NCI-H187 treated with DMSO at 0.1 percent for 48 hours (cell line): ENCODE results near the gene TXNDC17.
"Not testable (repeated sequence)": the region's sequence is repeated elsewhere in the genome, so short reads cannot be mapped to it uniquely, and the experiment has no call there.

ENCODE experiments used
- DNase-seq: peaks from one replicate; lab custom pipeline; 2025; lab: John Stamatoyannopoulos, UW

Gene TXNDC17

GRCh38 chr17:6640536-6641246 lies at the start of gene TXNDC17, which contains the start of gene KIAA0753:
Gene TXNDC17, plus strand, starts transcription at chr17:6641060. Its CDS starts 23 bp downstream, at chr17:6641083.
Gene KIAA0753, minus strand, starts transcription at chr17:6640711. Its CDS starts 5,608 bp downstream, at chr17:6635103.
- DNase-seq = no peak

DNA sequence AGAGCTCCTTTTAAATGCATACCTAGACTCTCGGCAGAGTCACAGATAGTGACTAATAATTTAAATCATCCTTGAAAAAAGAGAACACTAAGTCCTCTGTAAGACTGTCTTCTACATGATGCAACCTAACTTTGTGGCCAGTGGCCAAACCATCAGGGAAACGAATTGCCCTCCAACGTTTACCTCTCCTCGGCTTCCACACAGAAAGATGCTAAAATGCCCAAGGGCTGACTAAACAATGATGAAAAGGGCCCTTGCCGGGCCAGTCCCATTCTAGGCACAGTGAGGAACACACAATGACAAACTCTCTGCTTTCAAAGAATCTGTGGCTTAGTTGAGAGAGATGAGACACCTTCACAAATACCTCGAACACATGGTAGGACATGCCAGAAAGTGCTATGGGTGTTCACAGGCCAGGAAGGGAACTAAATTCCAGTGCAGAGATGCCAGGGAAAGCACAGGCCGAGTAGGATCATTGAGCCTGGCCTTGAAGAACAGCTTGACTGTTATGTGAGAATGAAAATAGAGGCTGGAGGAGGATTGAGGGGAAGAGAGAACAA lies 49.2 kb upstream of the TXNDC17 start:
- no peak for DNase-seq

DNA sequence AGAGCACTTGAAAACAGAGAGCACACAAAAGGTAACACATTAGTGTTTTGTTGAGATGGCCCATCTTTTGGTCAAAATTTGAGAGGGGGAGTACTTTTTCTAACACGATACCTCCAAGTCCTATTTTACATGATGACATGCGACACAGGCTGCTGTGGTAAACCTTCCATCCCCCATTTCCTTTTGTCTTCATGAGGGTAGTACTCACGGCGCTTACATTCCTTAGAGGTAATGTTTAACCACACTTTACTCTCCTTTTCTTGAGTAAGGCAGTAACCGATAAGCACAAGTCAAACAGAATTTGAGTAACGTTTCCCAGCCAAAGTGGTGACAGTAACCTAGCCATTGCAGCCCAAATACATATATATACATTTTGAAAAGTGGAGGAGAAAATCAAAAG lies 48.7 kb upstream of the TXNDC17 start:
- DNase-seq = no peak

DNA sequence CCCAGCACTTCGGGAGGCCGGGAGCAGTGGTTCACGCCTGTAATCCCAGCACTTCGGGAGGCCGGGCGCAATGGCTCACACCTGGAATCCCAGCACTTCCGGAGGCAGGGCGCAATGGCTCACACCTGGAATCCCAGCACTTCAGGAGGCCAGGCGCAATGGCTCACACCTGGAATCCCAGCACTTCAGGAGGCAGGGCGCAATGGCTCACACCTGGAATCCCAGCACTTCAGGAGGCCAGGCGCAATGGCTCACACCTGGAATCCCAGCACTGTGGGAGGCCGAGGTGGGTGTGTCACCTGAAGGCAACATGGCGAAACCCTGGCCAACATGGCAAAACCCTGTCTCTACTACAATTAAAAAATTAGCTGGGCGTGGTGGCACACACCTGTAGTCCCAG lies 47.5 kb upstream of the TXNDC17 start:
- DNase-seq = not testable (repeated sequence)

DNA sequence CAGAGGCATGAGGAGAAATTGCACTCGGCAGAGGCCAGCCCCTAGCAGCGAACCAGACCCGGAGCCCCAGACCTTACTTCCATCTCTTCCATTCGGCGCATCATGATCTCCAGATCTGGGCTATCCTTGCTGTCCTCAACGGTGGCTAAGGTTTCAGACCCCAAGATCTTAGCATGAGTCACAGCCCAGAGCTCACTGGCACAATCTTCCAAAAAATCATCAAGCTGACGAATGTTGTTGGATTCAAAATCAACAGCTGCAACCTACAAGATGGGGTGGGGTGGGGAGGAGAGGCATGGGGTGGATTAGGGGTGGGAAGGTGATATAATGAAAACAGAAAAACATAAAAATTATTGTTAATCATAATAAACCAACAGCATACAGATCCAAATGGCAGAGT lies 44.8 kb upstream of the TXNDC17 start:
- DNase-seq = no peak

DNA sequence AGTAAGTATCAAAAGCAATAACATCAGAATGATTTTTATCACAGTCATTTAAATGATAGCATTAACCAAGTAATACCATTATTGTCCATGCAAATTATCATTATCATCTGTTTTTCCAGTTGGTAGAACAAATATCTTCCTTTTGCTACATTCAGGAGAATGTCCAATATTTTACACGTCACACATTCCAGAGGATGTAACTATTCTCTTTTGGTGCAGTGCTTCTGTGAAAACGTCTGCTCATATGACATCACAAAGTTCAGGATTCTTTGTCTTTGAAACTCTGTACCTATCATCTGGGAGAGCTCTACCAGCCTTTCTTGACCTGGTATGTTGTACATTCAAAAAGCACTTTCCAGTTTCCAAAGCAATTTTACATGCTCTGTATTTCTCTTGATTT lies 44.3 kb upstream of the TXNDC17 start:
- DNase-seq = no peak

DNA sequence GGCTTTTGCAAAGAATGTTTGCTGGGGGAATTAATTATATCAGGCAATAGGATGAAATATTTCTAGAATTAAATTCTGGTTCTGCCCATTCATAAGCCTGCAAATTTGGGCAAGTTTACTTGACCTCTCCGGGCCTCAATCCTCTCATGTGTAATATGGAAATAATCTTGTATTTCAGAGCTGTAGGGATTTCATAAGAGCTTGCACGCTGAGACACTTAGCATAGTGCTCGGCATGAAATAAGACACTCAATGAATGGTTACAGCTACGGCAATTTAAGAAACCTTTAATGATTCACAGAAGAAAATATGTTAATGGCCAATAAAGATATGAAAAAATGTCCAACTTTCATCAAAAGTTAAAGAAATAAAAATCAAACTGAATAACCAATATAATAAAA lies 43.9 kb upstream of the TXNDC17 start:
- no peak for DNase-seq

GRCh38 chr17:6597727-6598126 lies 43.1 kb upstream of the TXNDC17 start:
- DNase-seq = no peak

DNA sequence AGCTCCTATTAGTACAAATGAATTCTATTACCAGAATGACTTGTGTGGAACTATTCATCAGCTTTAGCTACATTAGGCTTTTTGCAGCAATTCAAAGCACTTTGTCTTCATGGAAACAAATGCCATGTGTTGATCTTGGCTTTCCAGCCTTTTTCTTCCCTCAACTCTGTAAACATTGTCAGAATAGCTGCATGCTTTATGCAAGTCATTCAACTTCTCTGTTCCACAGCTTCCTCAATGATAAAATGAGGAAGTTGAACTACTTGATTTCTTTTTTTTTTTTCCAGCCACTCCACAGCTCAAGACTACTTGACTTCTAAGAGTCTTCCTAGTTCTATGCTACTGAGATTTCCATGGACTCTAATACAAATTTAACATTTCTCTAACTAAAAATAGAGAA lies 41.5 kb upstream of the TXNDC17 start:
- DNase-seq = no peak

DNA sequence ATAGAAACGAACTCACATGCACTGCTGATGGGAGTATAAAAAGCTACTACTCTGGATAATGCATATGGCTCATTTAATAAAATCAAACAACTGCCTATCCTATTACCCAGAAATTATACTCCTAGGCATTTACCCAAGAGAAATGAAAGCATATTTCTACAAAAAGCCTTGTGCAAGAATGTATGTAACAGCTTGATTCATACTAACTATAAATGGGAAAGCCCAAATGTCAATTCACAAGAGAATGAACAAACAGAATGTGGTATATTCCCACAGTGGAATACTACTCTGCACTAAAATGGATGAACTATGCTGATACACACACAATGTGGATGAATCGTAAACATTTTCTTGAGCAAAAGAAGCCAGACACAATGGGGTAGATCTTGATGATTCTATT lies 38.7 kb upstream of the TXNDC17 start:
- no peak for DNase-seq

DNA sequence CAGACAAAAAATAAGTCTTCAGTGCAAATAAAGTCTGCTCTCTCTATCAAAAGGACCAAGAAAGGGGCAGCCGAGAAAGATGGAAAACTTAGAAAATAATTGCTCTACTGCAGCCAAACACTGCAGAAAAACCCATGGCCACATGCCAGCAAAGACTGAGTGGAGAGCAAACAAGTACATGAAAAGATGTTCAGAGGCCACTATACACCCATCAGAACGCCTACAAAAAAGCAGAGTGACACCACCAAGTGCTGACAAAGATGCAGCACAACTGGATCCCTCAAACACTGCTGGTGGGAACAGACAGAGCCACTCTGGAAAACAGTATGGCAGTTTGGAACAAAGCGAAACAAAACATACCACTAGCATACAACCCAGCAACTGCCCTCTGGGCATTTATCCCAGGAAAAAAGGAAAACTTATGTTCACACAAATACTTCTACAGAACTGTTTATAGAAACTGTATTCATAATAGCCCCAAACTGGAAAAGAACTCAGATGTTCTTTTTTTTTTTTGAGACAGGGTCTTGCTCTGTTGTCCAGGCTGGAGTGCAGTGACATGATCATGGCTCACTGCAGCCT lies 37.0 kb upstream of the TXNDC17 start:
- DNase-seq = no peak

- DNase-seq = no peak
Measured at GRCh38 chr17:6605142-6605541, 35.7 kb upstream of the TXNDC17 start.

- no peak for DNase-seq
Measured at GRCh38 chr17:6608321-6608720, 32.5 kb upstream of the TXNDC17 start.

GRCh38 chr17:6610011-6610410 lies 30.8 kb upstream of the TXNDC17 start:
- DNase-seq = no peak

DNA sequence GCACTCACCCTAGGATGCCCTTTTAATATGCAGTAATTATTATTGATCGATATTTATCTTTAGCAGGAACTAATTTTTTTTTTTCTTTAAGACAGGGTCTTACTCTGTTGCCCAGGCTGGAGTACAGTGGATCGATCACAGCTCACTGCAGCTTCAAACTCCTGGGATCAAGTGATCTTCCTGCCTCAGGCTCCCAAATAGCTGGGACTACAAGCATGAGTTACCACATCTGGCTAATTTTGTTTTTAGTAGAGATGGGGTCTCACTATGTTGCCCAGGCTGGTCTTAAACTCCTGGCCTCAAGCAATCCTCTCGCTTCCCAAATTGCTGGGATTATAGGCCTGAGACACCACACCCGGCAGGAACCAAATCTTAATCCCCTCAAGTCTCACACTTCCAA lies 29.6 kb upstream of the TXNDC17 start:
- DNase-seq = no peak

- no peak for DNase-seq
Measured at GRCh38 chr17:6623941-6624340, 16.9 kb upstream of the TXNDC17 start.

DNA sequence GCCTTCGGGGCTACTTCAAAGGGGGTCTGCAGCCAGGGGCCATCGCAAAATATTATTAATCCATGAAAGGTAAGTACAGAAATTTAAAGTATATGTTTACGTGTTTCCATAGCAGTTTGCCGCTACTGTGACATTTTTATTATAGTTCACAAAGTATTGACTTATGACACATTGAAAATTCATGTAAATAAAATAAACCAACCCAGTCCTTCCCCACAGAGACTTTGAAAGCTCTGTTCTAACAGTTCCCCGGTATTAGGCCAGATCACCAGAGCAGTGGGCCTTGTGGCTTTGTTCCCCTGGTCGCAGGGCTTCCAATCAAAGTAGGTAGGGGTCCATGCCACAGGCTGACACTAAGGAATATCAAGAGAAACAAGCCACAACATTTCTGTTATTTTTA lies 14.2 kb upstream of the TXNDC17 start:
- DNase-seq = no peak

GRCh38 chr17:6627019-6627418 lies 13.8 kb upstream of the TXNDC17 start:
- DNase-seq = no peak

DNA sequence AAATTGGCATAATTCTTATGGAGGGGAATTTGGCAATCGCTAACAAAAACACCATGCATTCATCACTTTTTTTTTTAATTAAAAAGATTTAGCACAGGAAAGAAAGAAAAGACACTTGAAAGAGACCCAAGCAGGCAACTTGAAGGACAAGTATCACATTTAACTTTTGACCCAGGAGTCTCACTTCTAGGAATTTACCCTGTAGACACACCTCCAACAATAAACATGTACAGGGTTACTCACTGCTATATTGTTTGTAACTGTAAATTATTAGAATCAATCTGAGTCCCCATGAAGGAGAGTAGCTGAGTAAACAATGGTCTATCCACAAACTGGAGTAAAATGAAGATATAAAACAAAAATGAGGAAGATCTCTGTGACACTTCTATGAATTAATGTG lies 10.5 kb upstream of the TXNDC17 start:
- DNase-seq = no peak

DNA sequence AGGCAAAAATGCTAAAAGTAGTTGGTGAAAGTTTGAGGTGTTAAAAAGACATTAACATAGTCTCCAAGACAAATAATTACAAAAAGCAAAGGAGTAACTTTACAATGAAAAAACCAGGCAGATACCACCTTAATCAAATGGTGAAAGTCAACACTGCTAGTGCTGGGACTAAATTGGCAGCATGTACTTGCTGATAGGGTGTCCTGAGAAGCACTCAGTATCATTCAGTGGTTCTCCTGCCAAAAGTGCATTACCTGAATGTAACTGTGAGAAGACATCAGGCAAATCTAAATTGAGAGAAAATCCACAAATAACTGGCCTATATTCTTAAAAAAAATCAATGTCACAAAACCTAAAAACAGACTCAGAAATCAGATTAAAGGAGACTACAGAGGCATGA lies 8.3 kb upstream of the TXNDC17 start:
- DNase-seq = no peak

DNA sequence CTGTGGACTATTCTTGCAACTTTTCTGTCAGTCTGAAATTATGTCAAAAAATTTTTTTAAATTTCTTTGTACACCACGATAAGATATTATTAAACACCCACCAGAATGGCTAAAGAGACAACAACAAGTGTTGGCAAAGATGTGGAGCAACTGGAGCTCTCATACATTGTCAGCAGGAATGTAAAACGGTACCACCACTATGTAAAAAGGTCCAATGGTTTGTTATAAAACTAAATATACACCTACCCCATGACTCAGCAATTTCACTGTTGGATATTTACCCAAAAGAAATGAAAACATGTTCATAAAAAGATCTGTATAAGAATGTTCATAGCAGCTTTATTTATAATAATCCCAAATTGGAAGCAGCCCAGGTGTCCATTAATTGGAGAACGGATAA lies 7.6 kb upstream of the TXNDC17 start:
- DNase-seq = no peak

DNA sequence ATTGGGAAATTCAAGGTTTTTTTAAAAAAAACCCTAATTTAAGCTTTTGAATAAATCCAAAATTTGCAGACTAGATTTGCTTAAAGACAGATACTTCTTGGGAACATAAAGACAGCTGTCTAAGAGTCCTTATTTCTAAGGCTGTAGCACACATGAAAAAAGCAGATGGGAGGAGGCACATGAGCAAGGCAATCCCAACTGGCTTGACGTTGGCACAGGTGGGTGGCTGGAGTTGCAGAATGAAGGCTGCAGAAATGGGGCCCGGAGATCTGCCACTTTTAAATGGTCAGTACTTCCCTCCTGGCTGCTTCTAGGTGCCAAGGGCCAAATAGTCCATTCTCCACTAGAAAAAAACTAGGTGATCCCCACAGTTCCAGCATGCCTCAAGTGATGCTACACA lies 4.8 kb upstream of the TXNDC17 start:
- DNase-seq = no peak

DNA sequence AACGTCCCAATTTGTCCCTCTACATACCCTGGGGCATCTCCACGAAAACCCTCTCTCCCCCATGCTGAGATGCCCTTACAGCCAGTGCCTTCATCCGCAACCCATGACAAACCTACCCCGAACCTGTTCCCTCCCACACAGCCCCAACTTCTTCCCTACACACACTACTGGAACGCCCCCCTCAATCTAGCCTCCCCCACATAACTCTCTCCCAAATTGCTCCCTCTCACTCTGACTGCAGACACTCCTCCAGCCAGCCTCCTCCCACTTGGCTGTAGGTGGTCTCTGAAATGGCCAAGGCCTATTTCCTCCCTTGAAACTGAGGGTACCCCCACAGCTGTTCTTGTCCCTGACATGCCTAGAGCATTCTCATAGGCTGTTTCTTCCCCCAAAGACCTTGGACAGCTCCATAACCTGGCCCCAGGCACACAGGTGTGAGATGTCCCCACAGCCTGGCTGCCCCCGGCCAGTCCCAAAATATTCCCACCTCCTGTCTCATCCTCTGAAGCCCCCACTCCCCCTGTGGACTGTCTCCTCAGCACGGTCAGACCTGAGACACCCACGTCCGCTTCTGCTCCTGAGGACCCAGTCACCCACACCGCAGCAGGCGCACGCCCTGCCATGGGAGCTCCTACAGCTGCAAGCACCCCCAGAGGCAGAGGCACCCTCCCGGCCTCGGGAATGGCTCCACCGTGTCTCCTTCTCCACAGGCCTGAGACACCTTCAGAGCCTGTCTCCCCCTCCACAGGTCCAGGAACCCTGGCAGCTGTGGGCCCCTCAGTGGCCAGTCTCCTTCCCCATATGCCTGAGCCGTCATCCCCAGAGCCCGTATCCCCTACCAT lies 4.0 kb upstream of the TXNDC17 start:
- DNase-seq = no peak
